HG02981 (cell line): Measurements from ENCODE around the gene CCL14.

ENCODE experiments used
- ATAC-seq: cut with Tn5 transposase; IDR thresholded peaks from one replicate; pipeline ENCODE4 v1.9.1; 2021; ENCODE audit warnings: mild to moderate bottlenecking, moderate library complexity; ENCODE audit not compliant: unreplicated experiment

CCL14 gene

GRCh38 chr17:35991075-35991474, 4.5 kb upstream of the CCL14 start:
- no peak for ATAC-seq

- no peak for ATAC-seq
These were observed 1.6 kb upstream of the CCL14 start for GRCh38 chr17:35988164-35988563.

- no peak for ATAC-seq
These were observed 2.4 kb downstream of the CCL14 start for GRCh38 chr17:35984140-35984539.

- no peak for ATAC-seq
These were observed 3.9 kb downstream of the CCL14 start for GRCh38 chr17:35982409-35983191.

GRCh38 chr17:35981908-35982330, 4.6 kb downstream of the CCL14 start:
- no peak for ATAC-seq

DNA sequence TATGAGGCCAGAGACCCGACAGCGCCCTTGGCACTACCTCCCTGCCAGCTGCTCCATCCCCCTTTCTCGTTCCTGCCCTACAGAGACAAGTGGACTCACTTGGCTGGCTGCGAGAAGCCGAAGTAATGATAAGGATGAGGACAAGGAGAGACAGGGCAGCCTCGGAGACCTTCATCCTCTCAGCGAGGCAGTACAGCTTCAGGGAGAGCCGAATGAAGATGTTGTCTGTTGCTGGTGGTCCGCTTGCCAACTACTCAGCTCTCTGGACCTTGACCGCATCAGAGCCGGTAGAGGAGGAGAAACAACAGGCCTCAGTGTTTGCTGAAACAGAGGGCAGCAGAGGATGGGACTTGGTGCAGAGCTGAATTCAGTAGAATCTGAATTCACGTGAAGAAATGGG, 5.3 kb downstream of the CCL14 start, which contains the start of gene CCL16:
CCL16 (minus strand) TSS at position 252 of the 400 bp plus-strand sequence; CDS start at position 175, 77 bp downstream.
- ATAC-seq = no peak

DNA sequence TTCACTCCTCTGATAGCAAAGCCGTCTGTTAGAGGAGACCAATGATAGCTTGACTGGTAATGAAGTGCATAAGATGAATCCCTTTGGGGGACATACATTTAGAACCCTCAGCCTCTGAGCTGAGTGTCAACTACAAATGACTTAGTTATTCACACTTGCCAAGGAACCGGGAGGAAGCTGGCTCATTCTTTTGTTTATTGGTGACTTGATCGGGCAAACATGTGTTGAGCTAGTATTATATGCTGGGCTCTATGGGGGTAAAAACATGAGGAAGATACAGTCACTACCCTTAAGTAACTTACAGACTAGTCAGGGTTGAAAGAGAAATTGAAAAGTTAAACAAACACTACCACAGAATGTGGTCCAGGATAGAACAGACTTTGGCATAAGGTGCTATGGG, 8.2 kb downstream of the CCL14 start:
- ATAC-seq = no peak

DNA sequence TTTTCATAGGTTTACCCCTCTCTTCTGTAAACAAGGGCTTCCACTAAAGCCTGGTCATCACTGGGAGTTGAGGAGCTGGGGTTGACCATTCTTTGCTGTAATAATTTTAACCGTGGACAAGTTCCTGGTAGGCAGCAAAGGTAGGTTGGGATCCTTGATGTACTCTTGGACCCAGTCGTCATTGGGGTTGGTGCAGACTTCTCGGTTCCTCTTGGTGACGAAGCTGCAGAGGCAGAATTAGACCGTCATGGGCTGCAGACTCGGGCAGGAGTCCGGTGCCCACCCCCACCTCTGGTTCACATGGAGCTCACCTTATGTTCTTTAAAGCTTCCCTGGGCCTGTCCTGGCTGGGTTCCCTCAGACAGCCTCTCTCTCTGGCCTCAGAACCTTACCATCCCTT, 9.0 kb downstream of the CCL14 start:
- no peak for ATAC-seq

- ATAC-seq = no peak
These were observed 12.9 kb downstream of the CCL14 start for GRCh38 chr17:35973333-35974260.

DNA sequence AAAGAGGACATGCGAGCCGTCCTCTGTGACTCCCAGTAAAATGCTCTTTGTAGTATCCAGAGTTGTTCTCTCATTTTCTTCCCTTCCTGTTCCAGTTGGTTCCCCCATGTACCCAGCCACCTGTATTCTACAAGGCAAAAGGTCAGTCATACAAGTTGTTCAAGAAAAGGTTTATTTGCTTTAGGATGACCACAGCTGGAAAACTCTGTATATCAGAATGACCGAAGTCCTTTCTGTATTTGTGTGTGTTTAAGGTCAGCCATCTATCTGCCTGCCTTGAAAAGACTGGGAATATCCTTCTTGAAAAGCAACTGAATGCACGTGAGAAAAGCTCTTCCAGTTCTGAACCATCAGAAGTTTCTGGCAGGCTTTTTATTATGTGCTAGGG, 13.6 kb downstream of the CCL14 start:
- ATAC-seq = no peak

- ATAC-seq = no peak
These were observed 14.0 kb downstream of the CCL14 start for GRCh38 chr17:35972535-35972934.

- no peak for ATAC-seq
These were observed 14.5 kb downstream of the CCL14 start for GRCh38 chr17:35972066-35972465.

DNA sequence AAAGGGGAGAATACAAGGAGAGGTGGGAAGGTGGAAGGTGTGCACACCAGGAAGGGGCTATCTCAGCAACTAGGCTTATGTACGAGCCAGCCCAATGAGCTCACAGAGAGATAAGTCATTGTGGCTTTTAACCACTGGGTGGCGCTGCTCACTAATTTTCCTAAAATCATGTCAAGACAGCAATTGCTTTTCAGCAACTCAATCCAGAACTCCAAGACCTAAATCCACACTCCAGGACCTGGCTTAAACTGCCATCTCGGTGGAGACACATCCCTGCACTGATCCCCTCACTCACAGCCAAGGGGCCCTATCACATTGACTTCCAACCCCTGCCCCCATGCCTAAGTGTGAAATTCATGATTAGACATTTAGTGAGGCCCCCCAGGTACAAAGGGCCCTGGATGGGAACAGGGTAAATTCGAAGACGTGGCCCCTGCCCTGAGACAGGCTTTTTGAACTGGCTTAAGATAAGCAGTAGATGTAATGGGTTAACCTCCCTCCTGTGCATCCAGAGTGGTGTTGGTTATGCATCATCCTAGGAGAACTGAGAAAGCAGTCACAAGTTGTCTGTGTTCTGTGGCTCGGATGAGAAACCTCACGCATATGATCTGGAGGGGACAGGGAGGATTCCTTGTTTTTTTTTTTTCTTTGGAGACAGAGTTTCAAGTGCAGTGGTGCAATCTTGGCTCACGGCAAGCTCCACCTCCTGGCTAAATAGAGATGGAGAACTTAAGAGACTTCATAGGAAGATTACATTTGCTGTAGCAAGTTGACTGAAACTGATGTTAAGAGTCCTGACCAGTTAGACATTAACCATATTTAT, 16.8 kb downstream of the CCL14 start:
- no peak for ATAC-seq

- ATAC-seq = no peak
These were observed 17.9 kb downstream of the CCL14 start for GRCh38 chr17:35968520-35969054.

DNA sequence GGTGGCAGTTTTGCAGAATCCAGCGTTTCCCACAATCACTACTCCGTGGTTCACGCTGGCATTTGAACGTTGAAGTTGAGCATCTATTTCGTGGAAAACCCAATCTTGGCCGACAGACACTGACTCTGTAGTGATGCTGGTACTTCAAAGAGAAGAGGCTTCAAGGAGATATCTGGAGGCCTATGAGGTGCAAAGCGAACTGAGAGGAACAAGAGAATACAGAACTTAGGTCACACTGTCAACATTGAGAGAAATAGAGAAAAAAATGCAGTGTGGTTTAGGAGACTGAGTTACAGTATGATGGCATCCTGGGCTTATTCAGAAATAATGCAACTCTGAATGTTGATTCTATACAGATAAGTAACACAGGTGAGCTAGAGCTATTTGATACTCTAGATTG, 21.3 kb downstream of the CCL14 start:
- ATAC-seq = no peak

DNA sequence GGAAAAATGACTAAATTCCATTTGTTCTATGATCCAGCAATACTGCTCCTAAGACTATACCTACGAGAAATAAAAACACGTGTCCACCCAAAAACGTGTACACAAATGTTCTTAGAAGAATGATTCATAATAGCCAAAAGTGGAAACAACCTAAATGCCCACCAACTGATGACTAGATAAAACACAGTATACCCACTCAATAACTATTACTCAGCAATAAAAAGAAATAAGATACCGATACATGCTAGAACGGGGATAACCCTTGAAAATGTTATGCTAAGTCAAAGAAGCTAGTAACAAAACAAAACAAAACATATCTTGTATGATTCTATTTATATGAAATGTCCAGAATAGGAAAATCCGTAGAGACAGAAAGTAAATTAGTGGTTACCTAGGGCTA, 22.9 kb downstream of the CCL14 start:
- no peak for ATAC-seq

DNA sequence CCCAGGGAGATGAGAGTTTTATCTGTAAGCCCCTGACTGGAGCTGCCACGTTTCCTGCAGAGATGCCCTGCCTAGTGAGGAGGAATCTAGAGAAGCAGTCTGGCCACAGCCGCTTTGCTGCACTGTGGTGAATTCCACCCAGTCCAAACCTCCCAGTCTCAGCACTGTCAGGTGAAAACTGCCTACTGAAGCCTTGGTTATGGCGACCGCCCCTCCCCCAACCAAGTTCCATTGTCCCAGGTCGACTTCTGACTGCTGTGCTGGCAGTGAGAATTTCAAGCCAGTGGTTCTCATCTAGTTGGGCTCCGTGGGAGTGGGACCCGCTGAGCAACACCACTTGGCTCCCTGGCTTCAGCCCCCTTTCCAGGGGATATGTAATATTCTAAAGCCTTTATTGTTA, 32.8 kb downstream of the CCL14 start:
- ATAC-seq = no peak

GRCh38 chr17:35949401-35949800, 37.1 kb downstream of the CCL14 start:
- no peak for ATAC-seq

DNA sequence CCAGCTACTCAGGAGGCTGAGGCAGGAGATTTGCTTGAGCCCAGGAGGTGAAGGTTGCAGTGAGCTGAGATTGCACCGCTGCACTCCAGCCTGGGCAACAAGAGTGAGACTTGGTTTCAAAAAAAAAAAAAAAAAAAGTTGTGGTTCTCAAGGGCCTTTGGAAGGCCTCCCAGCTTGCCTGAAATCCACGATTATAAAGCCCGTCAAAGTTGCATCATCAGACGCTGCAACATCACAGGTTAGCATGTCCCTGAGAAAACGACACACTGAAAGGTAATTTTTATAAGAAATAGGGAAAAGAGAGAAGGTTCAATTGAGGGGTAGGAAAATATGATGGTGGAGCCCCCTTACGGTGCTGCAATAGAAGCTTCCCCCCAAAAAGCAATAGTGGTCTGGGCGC, 38.4 kb downstream of the CCL14 start:
- no peak for ATAC-seq

GRCh38 chr17:35947156-35947585, 39.4 kb downstream of the CCL14 start:
- ATAC-seq = no peak

DNA sequence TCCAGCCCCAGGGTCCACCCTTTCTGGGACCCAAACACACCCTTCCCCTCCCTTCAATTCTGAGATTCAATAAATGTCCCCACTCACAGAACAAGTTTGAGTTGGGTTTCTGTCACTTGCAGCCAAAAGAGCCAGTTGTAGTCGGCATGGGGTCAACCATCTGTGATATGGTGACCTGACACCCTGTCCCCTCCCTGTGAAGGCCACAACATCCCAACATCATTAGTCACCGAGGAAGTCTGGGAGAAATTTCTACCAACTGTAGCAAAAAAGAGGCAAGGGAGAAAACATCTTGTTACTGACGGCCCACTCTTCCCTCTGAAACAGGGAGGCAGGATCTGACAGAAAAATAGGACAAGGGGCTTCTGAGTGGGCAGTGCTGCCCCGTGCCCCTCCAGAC, 42.4 kb downstream of the CCL14 start:
- no peak for ATAC-seq
